ENCODE measurements around the gene CDCA3. TPM values are rescaled to one million over a fixed set of nuclear protein-coding genes. Genes with fewer than 3 reads are reported as not detected.

The CDCA3 gene
- total RNA-seq, 1 experiment from 2014 or later = 110 TPM

GRCh38 chr12:6863586-6864321 lies 12.7 kb upstream of the CDCA3 start:
- Histone ChIP-seq H3K9me3 (no peaks in the 10 kb centered on the region), H3K27me3 (no peaks in the 10 kb centered on the region), H3K36me3 (peaks cover 73% of the 10 kb centered on the region), H3K4me3 (no peak overlapping the region)
- no peak for DNase-seq

GRCh38 chr12:6863033-6863432 lies 11.9 kb upstream of the CDCA3 start:
- DNase-seq = no peak
- no peaks in the 10 kb centered on the region for H3K27me3 ChIP-seq
- H3K36me3 ChIP-seq = peaks cover 71% of the 10 kb centered on the region
- H3K9me3 ChIP-seq = no peaks in the 10 kb centered on the region
- no peak overlapping the region for H3K4me3 ChIP-seq

DNA sequence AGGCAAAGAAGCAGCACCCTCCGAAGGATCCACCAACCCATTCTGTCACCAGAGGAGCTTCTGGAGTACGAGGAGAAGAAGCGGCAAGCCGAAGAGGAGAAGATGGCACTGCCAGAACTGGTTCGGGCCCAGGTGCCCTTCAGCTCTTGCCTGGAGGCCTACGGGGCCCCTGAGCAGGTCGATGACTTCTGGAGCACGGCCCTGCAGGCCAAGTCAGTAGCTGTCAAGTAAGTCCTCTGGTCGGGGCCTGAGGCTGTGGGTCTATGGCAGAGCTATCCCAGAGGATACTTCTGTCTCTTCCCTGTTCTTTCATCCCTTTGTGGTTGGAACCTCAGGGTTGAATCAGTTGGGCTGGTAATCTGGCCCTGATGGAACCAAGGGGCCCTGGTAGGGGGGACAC lies 10.3 kb upstream of the CDCA3 start:
- no peak for DNase-seq
- Histone ChIP-seq H3K27me3 (no peaks in the 10 kb centered on the region), H3K9me3 (no peaks in the 10 kb centered on the region), H3K4me3 (no peak overlapping the region), H3K36me3 (peaks cover 83% of the 10 kb centered on the region)

- Histone ChIP-seq H3K36me3 (peaks cover 82% of the 10 kb centered on the region), H3K4me3 (no peak overlapping the region), H3K27me3 (no peaks in the 10 kb centered on the region), H3K9me3 (no peaks in the 10 kb centered on the region)
- DNase-seq = no peak
These were observed 9.9 kb upstream of the CDCA3 start for GRCh38 chr12:6860942-6861341.

DNA sequence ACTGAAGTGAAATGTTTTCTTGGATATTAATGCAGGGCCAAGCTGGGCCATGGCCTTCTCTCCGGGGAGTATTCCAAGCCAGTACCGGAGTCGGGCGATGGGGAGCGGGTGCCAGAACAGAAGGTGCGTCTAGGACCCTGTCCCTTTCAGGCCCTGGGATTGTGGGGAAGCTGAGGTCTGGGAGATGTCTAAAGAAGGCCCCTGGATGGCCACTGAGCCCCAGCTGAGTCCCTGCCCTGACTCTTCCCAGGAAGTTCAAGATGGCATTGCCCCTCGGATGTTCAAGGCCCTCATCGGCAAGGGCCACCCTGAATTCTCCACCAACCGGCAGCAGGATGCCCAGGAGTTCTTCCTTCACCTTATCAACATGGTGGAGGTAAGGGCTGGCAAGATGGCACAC lies 9.0 kb upstream of the CDCA3 start:
- no peaks in the 10 kb centered on the region for H3K27me3 ChIP-seq

DNA sequence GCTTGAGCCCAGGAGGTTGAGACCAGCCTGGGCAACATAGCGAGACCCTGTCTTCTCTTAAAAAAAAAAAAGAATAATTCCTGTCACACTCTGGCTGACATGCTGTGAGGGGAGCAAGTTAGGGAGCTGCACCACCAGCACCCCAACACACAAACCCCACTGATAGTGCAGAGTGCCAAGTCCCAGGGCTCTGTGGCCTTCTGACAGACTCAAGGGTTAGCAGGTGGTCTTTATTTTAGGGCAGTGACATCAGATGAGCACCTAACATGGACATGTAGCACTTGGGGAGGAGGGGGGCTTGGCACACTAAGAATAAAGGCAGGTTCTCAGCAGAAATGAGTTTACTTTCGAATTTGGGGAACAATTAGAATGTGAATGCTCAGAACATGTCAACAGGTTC lies 7.7 kb upstream of the CDCA3 start:
- no peaks in the 10 kb centered on the region for H3K9me3 ChIP-seq
- no peak overlapping the region for H3K4me3 ChIP-seq
- no peaks in the 10 kb centered on the region for H3K27me3 ChIP-seq
- DNase-seq = no peak
- peaks cover 83% of the 10 kb centered on the region for H3K36me3 ChIP-seq

More for the DNA sequence above, 9.0 kb upstream of the CDCA3 start:
- H3K36me3 ChIP-seq = peaks cover 82% of the 10 kb centered on the region
- DNase-seq = no peak
- no peaks in the 10 kb centered on the region for H3K9me3 ChIP-seq
- H3K4me3 ChIP-seq = no peak overlapping the region

- no peaks in the 10 kb centered on the region for H3K9me3 ChIP-seq
- H3K4me3 ChIP-seq = no peak overlapping the region
- H3K27me3 ChIP-seq = no peaks in the 10 kb centered on the region
- peaks cover 65% of the 10 kb centered on the region for H3K36me3 ChIP-seq
- no peak for DNase-seq
These were observed 4.2 kb upstream of the CDCA3 start for GRCh38 chr12:6855322-6855721.

GRCh38 chr12:6854036-6854435 lies 3.0 kb upstream of the CDCA3 start:
- peaks cover 67% of the 10 kb centered on the region for H3K36me3 ChIP-seq
- no peak overlapping the region for H3K4me3 ChIP-seq
- DNase-seq = no peak
- no peaks in the 10 kb centered on the region for H3K9me3 ChIP-seq
- no peaks in the 10 kb centered on the region for H3K27me3 ChIP-seq

DNA sequence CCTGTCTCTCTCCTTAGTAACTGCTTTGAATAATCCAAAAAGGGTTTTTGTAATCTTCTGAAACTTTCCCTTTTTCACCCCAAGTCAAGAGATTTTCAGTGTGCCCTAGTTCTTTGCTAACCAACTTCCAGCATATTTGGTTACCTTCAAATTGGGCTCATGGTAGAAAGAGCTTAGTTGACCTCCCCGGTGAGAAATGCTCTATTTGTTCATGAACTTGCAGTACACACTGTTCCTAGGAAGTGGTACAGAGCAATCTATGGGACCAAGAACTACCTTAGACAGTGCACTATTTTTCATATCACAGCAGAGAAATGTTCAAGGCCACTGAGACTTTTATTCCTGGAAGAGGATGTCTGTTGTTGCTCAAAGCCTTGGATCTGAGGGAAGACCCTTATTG lies 2.5 kb upstream of the CDCA3 start:
- no peak for DNase-seq

GRCh38 chr12:6852651-6853354 lies 1.7 kb upstream of the CDCA3 start:
- Histone ChIP-seq H3K27me3 (no peaks in the 10 kb centered on the region), H3K9me3 (no peaks in the 10 kb centered on the region), H3K36me3 (peaks cover 71% of the 10 kb centered on the region), H3K4me3 (peak overlapping the region; percentile 86)
- peak; percentile 78 for DNase-seq

More for the DNA sequence above, 2.5 kb upstream of the CDCA3 start:
- Histone ChIP-seq H3K4me3 (peak overlapping the region; percentile 86), H3K36me3 (peaks cover 70% of the 10 kb centered on the region), H3K27me3 (no peaks in the 10 kb centered on the region), H3K9me3 (no peaks in the 10 kb centered on the region)

DNA sequence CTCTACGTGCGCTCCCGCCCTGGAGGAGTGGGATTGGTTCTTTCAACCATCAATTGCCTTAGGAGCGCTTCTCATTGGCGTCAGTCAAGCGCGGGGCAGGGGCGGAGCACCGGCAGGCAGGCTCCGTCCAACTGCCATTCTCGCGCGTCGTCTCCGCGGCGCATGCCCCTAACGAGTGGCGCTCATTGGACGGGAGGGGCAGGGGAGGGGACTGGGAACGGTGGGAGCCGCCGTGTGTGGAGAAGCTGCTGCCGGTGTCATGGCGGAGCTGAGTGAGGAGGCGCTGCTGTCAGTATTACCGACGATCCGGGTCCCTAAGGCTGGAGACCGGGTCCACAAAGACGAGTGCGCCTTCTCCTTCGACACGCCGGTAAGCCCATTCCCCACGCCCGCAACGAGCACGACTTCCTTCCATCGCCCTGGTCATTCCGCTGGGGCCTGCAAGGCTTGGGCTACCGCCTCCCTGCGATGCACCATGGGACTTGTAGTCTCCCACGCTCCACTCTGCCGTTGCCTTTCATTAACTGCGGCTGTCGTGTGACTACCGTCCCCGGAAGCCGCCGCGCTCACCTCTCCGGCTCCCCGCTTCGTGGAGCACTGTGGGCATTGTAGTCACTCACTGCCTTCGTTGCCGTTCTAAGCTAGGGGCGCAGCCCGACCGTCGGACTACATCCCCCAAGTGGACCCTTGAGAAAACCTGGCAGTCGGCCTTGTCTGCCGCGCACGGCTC lies 1.0 kb upstream of the CDCA3 start, which contains the start of gene USP5:
Gene USP5 (plus strand): TSS at position 230 of the 730 bp plus-strand sequence. CDS start 30 bp downstream, at position 260.
- peak; percentile 99 for DNase-seq
- Histone ChIP-seq H3K27me3 (no peaks in the 10 kb centered on the region), H3K36me3 (peaks cover 71% of the 10 kb centered on the region), H3K4me3 (peak within 1 kb of the TSS; percentile 86), H3K9me3 (no peaks in the 10 kb centered on the region)

DNA sequence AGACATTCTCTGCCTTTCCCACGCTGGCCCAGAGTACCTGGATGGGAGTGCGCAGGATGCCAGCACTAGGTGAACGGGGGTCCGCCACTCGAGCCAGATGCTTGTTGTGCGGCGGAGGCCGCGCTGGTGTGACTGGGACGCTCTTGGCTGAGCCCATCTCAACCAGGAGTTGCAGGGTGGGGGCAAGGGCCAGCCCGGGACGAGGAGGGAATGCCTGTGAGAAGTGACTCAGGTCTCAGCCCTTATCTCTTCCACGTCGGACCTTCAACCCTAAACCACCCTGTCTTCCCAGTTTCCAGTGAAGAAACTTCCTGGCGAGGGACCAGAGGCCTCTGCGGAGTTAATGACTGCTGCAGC lies 312 bp downstream of the CDCA3 start:
- Histone ChIP-seq H3K27me3 (no peaks in the 10 kb centered on the region), H3K36me3 (peaks cover 71% of the 10 kb centered on the region), H3K4me3 (peak overlapping the region; percentile 86), H3K9me3 (no peaks in the 10 kb centered on the region)
- DNase-seq = no peak

DNA sequence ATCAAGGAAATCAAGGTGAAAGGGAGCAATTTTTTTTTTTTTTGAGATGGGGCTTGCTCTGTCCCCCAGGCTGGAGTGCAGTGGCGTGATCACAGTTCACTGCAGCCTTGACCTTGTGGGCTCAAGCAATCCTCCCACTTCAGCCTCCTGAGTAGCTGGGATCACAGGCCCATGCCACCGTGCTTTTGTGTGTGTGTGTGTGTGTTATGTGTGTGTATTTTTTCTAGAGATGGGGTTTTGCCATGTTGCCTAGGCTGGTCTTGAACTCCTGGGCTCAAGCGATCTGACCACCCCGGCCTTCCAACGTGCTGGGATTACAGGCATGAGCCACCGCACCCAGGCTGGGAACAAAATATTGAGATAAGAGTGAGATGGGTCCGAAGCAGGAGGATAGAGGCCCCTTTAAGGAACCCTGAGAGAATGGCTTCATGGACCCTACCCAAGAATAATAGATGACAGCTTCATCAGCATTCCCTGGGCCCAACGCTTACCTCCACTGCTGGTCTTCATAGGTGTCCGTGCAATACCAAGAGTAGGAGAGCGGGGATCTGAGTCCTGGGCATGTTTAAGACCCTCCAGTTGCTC lies 1.0 kb downstream of the CDCA3 start:
- H3K27me3 ChIP-seq = no peaks in the 10 kb centered on the region
- no peak for DNase-seq
- no peaks in the 10 kb centered on the region for H3K9me3 ChIP-seq
- peaks cover 71% of the 10 kb centered on the region for H3K36me3 ChIP-seq
- peak overlapping the region; percentile 86 for H3K4me3 ChIP-seq

DNA sequence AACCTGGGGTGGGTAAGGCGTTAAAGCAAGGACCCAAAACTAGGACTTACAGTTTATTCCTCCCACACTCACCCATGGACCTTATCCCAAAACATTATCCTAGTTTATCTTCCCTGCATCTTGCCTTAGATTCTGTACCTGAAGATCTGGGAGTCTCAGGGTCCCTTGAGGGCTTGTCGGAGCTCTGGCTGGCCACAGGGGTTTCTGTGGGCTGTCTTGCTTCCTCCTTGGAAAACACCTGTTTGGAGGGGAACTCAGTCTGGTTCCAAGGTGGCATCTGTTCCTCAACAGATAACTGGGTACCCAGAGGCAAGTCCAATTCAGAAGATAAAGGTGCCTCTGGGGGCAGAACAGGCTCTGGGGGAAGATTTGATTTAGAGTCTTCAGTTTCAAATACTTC lies 1.7 kb downstream of the CDCA3 start:
- DNase-seq = no peak
- Histone ChIP-seq H3K27me3 (no peaks in the 10 kb centered on the region), H3K4me3 (no peak overlapping the region), H3K36me3 (peaks cover 67% of the 10 kb centered on the region), H3K9me3 (no peaks in the 10 kb centered on the region)

DNA sequence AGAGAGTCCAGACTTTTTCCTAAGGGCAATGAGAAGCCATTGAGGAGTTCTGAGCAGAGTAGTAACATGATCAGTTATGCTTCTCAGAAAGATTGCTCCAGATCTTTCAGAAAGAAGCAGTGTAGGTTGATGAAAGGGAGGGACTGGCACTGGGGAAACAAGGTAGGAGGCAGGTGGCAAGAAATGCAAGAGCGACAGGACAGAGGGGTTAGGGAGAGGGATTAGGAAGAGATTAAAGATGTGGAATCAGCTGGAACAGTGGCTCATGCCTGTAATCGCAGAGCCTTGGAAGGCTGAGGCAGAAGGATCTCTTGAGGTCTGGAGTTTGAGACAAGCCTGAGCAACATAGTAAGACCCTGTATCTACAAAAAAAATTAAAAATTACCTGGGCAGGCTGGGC lies 3.4 kb downstream of the CDCA3 start:
- DNase-seq = no peak
- Histone ChIP-seq H3K27me3 (no peaks in the 10 kb centered on the region), H3K4me3 (no peak overlapping the region), H3K36me3 (peaks cover 58% of the 10 kb centered on the region), H3K9me3 (no peaks in the 10 kb centered on the region)

- Histone ChIP-seq H3K9me3 (no peaks in the 10 kb centered on the region), H3K27me3 (no peaks in the 10 kb centered on the region), H3K36me3 (peaks cover 61% of the 10 kb centered on the region), H3K4me3 (no peak overlapping the region)
- no peak for DNase-seq
These were observed 4.7 kb downstream of the CDCA3 start for GRCh38 chr12:6846316-6846869.

DNA sequence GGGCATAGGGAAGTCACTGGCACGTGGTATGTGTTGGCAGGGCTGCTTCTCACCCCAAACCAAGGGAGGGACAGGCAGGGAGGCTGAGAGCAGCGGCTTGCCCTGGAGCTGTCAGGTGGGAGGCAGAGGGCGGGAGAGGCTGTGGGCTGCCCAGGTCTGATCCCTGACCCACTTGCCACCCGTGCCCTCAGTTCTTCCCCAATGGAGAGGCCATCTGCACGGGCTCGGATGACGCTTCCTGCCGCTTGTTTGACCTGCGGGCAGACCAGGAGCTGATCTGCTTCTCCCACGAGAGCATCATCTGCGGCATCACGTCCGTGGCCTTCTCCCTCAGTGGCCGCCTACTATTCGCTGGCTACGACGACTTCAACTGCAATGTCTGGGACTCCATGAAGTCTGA lies 5.7 kb downstream of the CDCA3 start:
- Histone ChIP-seq H3K36me3 (peaks cover 57% of the 10 kb centered on the region), H3K27me3 (no peaks in the 10 kb centered on the region), H3K4me3 (no peak overlapping the region), H3K9me3 (no peaks in the 10 kb centered on the region)
- DNase-seq = no peak

All from MG63 (cell line).